OCI-M2 (cell line): ENCODE measurements around the gene KCNK10.
"Not testable (repeated sequence)": the region's sequence is repeated elsewhere in the genome, so short reads cannot be mapped to it uniquely, and the experiment has no call there.

Experiments
- DNase-seq: peaks from one replicate; lab custom pipeline; 2025; ENCODE audit not compliant: unreplicated experiment; lab: John Stamatoyannopoulos, UW

Gene KCNK10

GRCh38 chr14:88271205-88271604 is 51.9 kb downstream of the KCNK10 start:
- DNase-seq, result no peak

- DNase-seq, result no peak
These were observed 52.3 kb downstream of the KCNK10 start for GRCh38 chr14:88270776-88271175.

DNA sequence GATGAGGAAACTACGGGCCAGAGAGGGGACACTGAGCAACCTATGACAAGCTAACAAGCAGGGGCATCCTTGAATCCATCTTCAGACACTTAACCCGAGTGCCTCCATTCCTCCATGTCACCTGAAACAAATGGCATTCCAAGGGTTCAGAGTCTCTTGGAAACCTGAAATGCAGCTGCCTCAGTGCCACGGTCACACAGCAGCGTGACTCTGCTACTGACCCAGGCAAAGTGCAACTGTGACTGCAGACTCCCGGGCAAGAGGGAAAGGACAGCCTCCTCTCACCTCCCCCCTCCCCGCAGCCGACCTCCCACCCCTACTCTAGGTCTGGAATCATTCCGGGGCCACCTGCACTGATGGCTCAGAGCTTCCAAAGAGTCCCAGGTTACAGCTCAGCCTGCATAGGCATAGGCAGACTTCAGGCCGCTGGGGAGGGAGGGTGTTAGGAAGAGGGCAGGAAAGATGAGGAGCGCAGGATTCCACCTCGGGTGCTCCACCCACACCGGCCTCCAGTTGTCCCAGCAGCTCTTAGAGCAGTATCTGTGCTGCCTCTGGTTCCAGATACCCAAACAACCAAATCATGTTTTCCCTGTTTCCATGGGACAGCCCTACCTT is 53.2 kb downstream of the KCNK10 start:
- DNase-seq, result no peak

DNA sequence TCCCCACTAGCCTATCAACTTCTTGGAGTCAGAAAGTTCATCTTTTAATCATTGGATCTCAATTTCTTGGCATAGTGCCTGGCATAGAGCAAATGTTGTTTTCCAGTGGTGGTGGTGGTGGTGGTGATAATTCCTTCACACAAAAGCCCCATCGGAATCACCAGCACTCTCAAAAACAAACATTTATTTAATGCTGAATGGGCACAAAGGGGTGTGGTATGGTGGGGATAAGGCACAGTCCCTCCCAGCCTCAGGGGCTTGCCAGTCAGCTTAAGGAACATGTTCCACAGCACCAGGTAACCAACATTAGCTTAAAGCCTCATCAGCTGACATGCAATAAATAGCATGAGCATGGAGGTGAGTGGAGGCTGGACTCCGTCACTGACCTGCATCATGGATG is 56.6 kb downstream of the KCNK10 start:
- no peak for DNase-seq

DNA sequence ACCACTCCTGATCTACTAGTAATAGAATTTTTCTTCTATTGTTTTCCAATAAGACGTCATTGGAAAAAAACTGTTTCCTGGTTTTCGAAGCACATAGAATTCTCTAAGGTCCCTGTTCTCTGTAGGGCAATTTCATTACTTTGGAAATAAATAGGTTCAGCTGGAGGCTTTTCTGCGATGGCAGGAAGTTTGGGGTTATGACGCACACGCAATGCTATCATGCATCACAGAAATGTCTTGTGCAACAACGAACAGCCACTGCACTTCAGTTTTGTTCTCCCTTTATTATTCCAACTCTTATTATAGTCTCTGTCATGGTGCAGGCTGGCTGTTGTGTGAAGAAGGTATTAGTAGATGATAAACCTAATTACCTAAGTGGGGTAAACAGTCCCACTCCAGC is 59.0 kb downstream of the KCNK10 start:
- no peak for DNase-seq

DNA sequence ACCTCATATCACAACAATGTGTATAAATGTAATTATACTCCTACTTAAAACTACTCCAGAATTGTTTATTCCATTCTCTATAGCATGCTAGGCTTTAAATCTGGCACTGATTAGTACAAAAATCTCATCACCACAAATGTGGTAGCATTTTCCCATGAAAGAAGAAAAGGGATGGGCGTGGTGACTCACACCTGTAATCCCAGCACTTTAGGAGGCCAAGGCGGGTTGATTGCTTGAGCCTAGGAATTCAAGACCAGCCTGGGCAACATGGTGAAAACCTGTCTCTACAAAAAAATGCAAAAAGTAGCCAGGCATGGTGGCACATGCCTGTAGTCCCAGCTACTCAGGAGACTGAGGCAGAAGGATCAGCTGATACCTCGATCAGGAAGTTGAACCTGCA is 61.8 kb downstream of the KCNK10 start:
- DNase-seq, result not testable (repeated sequence)

- no peak for DNase-seq
These were observed 65.0 kb downstream of the KCNK10 start for GRCh38 chr14:88258021-88258420.

- no peak for DNase-seq
These were observed 65.8 kb downstream of the KCNK10 start for GRCh38 chr14:88256997-88257950.

DNA sequence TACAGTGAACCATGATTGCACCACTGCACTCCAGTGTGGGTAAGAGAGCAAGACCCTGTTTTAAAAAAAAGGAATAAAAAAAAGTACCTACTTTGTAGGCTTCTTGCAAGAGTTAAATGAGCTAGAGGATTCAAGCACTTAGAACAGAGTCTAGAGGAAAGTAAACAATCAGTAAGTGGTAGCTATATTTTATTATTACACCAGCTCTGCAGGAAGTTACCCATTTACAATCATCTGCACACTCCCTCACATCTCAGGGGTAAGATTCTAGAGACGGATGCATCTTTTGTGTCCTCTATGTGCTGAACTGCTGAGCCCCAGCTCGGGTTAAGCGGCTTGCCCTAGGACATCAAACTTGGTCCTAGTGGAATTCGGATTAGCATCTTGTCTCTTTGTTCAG is 67.3 kb downstream of the KCNK10 start:
- DNase-seq, result no peak

DNA sequence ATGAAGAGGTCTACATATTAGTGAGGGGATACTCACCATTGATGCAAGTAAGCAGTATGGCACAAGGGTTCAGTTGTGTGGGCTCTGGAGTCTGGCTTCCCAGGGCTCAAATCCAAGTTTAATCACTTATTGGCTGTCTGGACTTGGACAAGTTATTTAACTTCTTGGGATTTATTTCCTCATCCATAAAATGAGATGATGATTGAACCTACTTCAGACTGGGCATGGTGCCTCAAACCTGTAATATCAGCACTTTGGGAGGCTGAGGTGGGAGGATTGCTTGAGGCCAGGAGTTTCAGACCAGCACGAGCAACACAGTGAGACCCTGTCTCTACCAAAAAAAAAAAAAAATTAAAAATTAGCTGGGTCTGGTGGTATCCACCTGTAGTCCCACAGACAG is 67.9 kb downstream of the KCNK10 start:
- no peak for DNase-seq

GRCh38 chr14:88252498-88252897 is 70.6 kb downstream of the KCNK10 start:
- DNase-seq, result no peak

DNA sequence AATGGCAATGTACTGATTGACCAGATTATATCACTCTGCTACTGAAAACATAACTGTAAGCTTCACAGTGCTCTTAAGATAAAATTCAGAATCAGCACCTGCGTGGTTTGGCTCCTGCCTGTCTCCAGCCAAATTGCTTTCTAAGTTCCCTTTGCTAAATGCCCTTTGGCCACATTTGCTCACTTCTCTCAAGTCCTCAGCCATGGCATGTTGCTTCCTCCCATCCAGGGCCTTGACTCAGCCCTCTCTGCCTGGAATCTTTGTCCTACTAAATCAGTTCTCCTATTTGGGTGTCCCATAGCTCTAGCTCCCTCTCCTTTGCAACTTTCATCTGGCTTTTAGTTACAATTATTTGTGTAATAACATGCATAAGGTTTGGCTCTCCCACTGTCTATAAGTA is 71.4 kb downstream of the KCNK10 start:
- no peak for DNase-seq

- no peak for DNase-seq
These were observed 73.8 kb downstream of the KCNK10 start for GRCh38 chr14:88249266-88249665.

DNA sequence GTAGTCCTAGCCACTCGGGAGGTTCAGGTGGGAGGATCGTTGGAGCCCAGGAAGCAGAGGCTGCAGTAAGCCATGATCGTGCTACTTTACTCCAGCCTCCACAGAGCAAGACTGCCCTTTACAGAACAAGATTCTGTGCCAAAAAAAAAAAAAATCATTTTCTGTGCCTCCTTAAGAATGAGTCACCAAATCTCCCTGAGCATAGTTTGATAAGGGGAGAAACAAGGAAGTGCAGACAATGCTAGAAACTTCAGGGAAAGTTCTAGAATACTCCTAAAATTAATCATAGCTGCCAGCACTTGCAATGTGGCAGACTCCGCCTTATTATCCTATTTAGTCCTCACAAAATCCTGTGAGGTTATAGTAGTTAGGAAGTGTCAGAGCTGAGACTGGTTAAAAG is 74.5 kb downstream of the KCNK10 start:
- DNase-seq, result no peak

DNA sequence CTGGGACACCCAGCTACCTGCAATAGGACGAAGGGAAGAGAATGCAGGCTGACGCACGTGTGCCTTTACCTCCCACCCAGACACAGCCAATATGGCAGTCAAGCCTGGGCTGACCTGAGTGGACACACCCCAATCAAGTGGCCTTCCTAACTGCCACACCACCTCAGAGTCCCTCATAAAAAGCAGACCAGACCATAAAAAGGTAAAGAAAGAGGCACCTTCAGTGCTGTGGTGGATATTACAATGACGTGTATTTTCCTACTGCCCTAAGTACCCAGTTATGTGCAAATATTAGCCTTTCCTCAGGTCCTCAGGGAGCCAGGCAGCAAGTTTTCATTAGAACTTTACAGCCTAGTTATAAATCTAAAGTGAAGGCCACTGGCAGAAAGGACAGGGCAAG is 75.8 kb downstream of the KCNK10 start:
- DNase-seq, result no peak

GRCh38 chr14:88245321-88245720 is 77.7 kb downstream of the KCNK10 start:
- DNase-seq, result no peak

- no peak for DNase-seq
These were observed 79.1 kb downstream of the KCNK10 start for GRCh38 chr14:88243946-88244345.

- DNase-seq, result no peak
These were observed 80.6 kb downstream of the KCNK10 start for GRCh38 chr14:88242446-88242845.

DNA sequence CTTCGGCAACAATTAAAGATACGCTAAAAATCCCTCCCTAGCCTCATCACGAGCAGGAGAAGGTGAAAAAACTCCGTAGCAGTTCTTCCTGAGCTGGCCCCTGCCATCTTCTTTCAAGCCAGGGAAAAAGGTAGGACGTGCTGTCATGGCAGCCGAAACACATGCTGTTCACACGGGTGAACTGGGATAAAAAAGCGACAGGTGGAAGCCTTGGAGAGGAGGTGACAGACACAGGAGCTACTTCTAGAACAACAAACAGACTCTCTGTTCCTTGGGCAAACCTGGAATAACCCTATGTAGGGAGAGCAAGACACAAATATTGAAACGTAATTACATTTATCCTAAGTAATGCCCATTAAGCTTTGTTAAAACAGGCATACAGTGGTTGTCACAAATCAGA is 81.3 kb downstream of the KCNK10 start:
- DNase-seq, result no peak

DNA sequence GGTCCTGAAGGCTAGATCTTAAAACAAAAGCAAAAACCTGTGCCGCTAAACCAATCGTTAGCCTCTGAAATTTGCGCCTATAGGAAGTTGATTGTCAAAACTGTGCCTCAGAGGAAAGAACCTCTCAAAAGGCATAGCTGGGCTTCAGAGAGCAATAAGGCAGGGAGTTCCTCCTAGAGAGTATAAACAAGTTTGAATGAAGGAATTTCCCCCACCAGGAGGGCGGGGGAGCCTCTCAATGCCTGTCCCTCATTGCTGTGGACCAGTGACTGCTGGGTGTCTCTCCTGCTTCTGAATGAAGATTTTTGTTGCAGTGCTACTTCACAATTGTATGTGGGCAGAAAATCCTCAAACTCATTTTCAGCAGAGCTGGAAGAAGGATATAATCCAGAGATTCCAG is 88.6 kb downstream of the KCNK10 start:
- no peak for DNase-seq

GRCh38 chr14:88233915-88234314 is 89.2 kb downstream of the KCNK10 start:
- no peak for DNase-seq

DNA sequence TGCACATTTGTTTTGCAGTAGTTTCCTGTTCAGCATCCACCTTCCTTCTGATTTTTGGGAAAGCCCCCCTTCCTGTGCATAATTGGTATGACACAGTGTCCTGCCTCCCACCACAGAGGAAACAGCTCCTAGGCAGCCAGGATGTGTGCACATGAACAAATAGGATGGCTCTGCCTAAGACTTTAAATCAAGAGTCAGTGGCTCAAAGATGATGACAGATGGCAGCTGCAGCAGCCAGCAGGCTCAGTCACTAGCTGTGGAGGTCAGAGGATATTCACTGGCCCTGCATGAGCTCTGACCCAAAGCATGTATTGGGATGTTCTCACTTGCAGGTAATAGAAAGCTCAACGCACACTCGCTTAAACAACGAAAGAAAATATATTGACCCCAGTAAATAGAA is 90.3 kb downstream of the KCNK10 start:
- no peak for DNase-seq

GRCh38 chr14:88231603-88232002 is 91.5 kb downstream of the KCNK10 start:
- no peak for DNase-seq
